Measurements from ENCODE around the gene TFAP2E. TPM values are rescaled to one million over a fixed set of nuclear protein-coding genes. Genes with fewer than 3 reads are reported as not detected.
"Not testable (repeated sequence)": the region's sequence is repeated elsewhere in the genome, so short reads cannot be mapped to it uniquely, and the experiment has no call there.

TFAP2E gene
- total RNA-seq, 1 experiment from 2014 or later, result 0.26 TPM

DNA sequence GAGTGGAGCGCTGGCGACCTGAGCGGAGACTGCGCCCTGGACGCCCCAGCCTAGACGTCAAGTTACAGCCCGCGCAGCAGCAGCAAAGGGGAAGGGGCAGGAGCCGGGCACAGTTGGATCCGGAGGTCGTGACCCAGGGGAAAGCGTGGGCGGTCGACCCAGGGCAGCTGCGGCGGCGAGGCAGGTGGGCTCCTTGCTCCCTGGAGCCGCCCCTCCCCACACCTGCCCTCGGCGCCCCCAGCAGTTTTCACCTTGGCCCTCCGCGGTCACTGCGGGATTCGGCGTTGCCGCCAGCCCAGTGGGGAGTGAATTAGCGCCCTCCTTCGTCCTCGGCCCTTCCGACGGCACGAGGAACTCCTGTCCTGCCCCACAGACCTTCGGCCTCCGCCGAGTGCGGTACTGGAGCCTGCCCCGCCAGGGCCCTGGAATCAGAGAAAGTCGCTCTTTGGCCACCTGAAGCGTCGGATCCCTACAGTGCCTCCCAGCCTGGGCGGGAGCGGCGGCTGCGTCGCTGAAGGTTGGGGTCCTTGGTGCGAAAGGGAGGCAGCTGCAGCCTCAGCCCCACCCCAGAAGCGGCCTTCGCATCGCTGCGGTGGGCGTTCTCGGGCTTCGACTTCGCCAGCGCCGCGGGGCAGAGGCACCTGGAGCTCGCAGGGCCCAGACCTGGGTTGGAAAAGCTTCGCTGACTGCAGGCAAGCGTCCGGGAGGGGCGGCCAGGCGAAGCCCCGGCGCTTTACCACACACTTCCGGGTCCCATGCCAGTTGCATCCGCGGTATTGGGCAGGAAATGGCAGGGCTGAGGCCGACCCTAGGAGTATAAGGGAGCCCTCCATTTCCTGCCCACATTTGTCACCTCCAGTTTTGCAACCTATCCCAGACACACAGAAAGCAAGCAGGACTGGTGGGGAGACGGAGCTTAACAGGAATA lies 4.2 kb downstream of the TFAP2E start:
- H3K27me3 ChIP-seq, result no peaks in the 10 kb centered on the region
- no peaks in the 10 kb centered on the region for H3K36me3 ChIP-seq
- no peaks in the 10 kb centered on the region for H3K9me3 ChIP-seq
- H3K4me3 ChIP-seq, result no peak overlapping the region
- DNase-seq, result no peak

DNA sequence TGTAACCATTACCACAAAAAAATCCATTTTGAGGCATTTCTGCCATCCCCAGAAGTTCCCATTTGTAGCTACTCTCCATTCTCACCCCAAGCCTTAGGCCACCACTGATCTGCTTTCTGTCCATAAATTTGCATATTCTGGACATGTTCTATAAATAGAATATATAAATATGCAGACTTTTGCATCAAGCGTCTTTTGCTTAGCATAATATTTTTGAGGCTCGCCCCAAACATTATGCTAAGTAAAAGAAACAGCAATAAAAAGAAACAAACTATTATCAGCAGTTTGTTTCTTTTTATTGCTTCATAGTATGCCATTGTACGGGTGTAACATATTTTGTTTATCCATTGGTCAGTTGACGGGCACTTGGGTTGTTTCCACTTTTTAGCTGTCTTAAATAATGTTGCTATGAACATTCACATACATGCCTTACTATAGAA lies 7.9 kb downstream of the TFAP2E start:
- Histone ChIP-seq H3K36me3 (no peaks in the 10 kb centered on the region), H3K4me3 (no peak overlapping the region), H3K9me3 (no peaks in the 10 kb centered on the region), H3K27me3 (no peaks in the 10 kb centered on the region)
- DNase-seq, result no peak

DNA sequence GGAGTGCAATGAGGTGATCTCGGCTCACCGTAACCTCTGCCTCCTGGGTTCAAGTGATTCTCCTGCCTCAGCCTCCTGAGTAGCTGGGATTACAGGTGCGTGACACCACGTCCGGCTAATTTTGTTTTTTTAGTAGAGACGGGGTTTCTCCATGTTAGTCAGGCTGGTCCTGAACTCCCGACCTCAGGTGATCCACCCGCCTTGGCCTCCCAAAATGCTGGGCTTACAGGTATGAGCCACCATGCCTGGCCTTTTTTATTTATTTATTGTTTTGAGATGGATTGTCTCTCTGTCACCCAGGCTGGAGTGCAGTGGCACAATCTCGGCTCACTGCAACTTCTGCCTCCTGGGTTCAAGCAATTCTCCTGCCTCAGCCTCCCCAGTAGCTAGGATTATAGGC lies 8.5 kb downstream of the TFAP2E start:
- DNase-seq, H3K4me3 ChIP-seq, H3K9me3 ChIP-seq, H3K36me3 ChIP-seq, H3K27me3 ChIP-seq: not testable (repeated sequence)

DNA sequence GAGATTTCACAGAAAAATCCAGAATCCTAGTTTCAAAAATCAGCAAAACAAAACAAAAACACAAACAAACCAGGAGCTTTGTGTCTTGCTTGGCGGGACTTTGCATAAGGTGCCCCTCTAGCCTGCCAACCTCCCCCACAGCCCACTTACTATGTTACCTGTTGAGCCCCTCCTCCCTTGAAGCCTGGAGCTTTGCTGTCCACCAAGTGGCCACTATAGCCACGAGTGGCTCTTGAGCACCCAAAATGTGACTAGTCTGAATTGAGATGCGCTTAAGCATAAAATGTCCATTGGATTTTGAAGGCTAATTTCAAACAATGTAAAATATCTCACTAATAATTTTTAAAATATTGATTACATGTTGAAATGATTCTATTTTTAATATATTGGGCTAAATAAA lies 12.2 kb downstream of the TFAP2E start:
- Histone ChIP-seq H3K9me3 (no peaks in the 10 kb centered on the region), H3K4me3 (no peak overlapping the region), H3K27me3 (no peaks in the 10 kb centered on the region), H3K36me3 (no peaks in the 10 kb centered on the region)
- no peak for DNase-seq

DNA sequence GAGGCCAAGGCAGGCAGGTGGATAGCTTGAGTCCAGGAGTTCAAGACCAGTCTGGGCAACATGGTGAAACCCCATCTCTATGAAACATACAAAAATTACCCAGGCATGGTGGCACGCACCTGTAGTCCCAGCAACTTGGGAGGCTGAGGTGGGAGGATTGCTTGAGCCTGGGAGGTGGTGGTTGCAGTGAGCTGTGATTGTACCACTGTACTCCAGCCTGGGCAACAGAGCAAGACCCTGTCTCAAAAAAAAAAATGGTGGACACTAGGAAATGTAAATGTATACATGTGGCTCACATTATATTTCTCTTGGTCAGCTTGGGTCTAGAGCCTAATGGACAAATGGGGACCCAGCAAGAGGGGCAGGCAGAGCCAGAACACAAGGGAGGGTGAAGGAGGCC lies 12.7 kb downstream of the TFAP2E start:
- not testable (repeated sequence) for H3K9me3 ChIP-seq, H3K36me3 ChIP-seq, DNase-seq, H3K4me3 ChIP-seq, H3K27me3 ChIP-seq

DNA sequence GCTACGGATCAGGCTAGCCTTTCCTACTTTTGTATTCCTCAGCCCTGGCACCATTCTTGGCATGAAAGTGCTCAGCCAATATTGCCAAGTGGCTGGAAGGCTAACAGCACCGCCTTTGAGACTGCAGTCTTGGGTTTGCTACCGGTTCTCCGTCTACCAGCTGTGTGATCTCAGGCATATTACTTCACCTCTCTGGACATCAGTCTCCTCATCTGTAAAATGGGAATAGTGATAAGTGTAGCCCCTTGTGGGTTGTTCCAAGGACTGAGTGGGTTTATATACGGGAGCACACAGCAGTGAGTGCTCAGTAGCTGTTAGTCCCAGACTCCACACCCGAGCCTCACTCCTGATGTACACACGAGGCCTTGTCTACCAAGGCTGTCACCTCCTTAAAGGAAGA lies 13.7 kb downstream of the TFAP2E start:
- Histone ChIP-seq H3K27me3 (no peaks in the 10 kb centered on the region), H3K4me3 (no peak overlapping the region), H3K36me3 (no peaks in the 10 kb centered on the region), H3K9me3 (no peaks in the 10 kb centered on the region)
- no peak for DNase-seq

DNA sequence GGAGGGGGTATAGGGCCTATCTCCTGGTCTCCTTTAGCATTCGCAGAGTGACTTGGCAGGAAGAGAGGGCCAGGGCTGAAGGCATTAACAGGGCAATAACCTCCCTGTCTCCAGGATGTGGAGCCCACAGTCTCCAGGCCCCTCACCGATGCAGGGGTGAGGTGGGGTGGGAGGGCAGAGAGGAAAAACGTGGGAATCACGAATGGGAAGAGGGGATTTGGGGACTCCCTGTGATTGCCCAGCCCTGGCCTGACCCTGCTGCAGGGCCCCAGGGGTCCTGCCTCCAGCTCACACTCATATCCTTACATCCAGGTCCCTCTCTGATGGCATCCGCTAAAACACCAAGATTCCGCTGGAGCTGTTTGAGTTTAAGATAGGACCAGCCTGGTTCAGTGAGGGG lies 14.6 kb downstream of the TFAP2E start:
- Histone ChIP-seq H3K4me3 (no peak overlapping the region), H3K9me3 (no peaks in the 10 kb centered on the region), H3K36me3 (no peaks in the 10 kb centered on the region), H3K27me3 (no peaks in the 10 kb centered on the region)
- no peak for DNase-seq

DNA sequence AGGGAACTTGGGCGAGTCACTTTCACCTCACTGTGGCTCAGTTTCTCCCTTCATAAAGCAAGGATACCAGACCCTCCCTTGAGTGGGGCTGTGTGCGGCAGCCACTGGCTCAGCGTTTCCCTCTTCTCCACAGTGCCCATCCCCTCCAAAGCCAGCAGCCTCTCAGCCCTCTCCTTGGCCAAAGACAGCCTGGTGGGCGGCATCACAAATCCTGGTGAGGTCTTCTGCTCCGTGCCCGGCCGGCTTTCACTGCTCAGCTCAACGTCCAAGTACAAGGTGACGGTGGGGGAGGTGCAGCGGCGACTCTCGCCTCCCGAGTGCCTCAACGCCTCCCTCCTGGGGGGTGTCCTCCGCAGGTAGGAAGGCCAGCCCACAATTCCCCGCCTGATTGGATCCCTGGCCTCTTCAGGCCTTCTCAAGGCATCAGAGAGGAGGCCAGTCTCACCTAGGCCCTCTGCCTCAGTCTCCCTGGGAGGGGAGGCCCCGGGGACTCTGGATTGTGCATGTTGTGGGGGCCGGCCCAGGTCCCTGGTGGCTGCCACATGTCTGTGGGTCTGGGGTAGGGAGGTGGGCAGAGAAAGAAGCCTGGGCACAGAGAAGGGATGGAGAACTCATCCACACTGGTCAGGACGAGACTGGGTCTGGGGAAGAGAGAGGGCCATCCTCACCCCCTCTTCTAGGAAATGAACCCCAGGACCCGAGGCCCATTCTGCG lies 15.2 kb downstream of the TFAP2E start:
- Histone ChIP-seq H3K27me3 (no peaks in the 10 kb centered on the region), H3K36me3 (no peaks in the 10 kb centered on the region), H3K4me3 (no peak overlapping the region), H3K9me3 (no peaks in the 10 kb centered on the region)
- DNase-seq, result no peak

DNA sequence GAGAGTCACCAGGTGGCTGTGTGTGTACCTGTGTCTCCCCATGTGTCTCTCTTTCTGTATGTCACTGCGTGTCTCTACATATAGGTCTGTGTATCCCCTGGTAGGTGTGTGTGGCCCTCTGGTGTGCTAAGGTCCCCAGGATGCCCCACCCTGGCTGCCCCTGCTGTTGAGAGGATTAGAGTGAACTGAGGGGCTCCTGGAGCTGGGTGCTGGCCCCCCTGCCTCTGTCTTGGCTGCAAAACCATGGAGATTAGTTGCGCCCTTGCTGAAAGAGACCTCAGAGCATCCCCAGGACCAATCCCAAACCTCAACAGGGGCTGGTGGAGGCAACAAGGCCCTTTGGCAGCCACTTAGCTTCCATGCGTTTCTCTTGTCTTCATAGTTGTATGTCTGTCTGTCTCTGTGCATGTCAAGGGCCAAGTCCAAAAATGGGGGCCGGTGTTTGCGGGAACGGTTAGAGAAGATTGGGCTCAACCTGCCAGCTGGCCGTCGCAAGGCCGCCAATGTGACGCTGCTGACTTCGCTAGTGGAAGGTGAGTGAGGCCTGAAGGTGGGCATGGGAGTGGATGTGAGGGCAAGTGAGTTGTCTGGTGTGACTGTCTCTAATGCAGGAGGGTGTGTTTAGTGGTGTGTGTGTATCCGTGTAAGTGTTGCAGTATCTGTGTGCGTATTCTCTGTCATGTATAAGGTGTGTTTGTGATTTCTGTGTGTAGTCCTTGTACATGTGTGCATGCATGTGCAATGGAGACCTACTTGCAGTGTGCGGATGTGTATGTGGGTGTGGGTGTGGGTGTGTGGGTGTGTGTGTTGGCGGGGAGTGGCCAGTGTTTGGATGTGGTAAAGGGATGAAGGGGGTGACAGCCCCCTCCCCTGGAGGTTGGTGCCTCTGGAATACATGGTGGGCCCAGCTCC lies 16.7 kb downstream of the TFAP2E start:
- H3K4me3 ChIP-seq, result no peak overlapping the region
- H3K36me3 ChIP-seq, result no peaks in the 10 kb centered on the region
- DNase-seq, result no peak
- no peaks in the 10 kb centered on the region for H3K27me3 ChIP-seq
- H3K9me3 ChIP-seq, result no peaks in the 10 kb centered on the region

DNA sequence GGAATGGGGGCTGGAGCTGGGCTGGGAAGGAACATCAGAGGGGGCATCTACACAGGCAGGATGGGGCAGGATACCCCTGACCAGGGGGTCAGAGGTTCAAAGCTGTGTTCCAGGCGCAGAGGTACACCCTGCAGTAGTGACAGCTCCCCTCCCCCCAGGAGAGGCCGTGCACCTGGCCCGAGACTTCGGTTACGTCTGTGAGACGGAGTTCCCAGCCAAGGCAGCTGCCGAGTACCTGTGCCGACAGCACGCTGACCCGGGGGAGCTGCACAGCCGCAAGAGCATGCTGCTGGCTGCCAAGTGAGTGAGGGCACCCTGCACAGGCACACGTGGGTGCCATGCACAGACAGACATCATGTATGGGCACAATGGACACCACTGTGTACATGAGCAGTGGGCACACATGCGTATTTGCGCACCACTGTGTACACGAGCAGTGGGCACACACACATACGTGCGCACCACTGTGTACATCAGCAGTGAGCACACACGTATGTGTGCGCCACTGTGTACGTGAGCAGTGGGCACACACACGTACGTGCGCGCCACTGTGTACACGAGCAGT lies 17.4 kb downstream of the TFAP2E start:
- no peak for DNase-seq
- Histone ChIP-seq H3K4me3 (no peak overlapping the region), H3K27me3 (no peaks in the 10 kb centered on the region), H3K9me3 (no peaks in the 10 kb centered on the region), H3K36me3 (no peaks in the 10 kb centered on the region; the same call in 1 of the 2 replicates)

DNA sequence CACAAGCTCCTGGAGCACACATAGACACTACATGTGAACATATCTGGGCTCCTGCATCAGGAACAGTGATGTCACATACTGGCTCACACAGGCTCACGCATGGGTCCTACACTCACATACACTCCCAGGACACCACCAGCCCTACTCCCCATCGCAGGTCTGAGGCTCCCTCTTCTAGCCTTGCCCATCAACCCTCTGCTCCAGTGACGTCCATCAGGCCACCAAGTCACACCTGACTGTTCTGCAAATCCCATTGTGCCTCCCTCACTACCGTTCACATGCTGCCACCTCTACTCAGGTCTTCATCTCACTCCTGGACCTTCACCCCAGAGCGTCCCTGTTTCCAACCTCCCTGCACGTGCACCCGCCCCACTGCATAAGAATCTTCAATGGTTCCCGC lies 18.1 kb downstream of the TFAP2E start:
- H3K4me3 ChIP-seq, result no peak overlapping the region
- H3K9me3 ChIP-seq, result no peaks in the 10 kb centered on the region
- H3K27me3 ChIP-seq, result no peaks in the 10 kb centered on the region
- DNase-seq, result no peak
- peaks cover 5% of the 10 kb centered on the region; the same call in 1 of the 2 replicates for H3K36me3 ChIP-seq

DNA sequence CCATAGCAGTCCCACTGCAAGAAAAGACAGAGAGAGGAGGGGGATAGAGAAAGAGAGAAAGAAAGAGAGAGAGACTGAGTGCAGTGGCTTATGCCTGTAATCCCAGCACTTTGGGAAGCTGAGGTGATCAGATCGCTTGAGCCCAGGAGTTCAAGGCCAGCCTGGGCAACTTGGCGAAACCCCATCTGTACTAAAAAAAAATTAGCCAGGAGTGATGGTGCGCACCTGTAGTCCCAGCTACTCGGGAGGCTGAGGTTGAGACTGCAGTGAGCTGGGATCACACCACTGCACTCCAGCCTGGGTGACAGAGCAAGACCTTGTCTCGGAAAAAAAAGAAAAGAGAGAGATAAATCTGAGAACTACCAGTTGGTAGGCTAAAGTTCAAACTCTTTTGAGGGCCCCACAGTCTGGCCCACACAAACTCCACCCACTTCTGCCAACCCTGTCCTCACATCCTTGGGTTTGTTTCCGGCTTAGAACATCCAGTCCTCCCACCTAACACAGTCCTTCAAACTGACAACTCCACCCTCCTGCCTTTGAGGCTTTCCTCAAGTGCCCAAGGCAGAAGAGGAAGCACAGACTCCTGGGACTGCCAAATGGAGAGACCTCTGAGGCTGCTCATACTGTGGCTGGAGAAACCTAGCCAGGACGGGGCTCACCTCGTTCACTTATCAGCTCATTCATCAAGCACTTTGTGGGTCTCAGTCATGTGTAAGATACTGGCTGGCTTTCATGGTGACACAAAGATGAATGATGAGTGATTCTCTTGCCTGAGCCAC lies 20.1 kb downstream of the TFAP2E start:
- H3K27me3 ChIP-seq, result no peaks in the 10 kb centered on the region
- no peak for DNase-seq

DNA sequence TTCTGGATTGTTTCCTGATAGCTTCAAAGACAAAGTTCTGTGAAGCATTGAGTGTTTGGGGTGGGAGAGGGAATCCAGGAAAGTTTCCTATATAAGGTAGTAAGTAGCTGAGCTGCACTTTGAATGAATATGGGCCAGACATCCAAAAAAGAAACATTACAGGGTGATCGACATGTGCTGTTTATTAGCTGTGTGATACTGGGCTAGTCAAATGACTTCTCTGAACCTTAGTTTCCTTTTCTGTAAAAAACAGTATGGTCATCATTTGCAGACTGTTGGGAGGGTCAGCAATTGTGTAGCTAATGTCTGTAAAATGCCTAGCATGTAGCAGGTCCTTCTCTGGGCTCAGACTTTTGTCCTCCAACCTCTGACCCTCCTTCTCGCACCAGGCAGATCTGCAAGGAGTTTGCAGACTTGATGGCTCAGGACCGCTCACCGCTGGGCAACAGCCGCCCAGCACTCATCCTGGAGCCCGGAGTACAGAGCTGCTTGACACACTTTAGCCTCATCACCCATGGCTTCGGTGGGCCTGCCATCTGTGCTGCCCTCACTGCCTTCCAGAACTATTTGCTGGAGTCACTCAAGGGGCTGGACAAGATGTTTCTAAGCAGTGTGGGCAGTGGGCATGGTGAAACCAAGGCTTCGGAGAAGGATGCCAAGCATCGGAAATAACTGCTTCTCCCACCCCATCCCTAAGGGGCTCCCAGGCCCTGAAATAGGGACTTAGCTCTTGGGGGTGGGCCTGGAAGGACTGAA lies 21.1 kb downstream of the TFAP2E start:
- peaks cover 9% of the 10 kb centered on the region for H3K36me3 ChIP-seq
- H3K27me3 ChIP-seq, result no peaks in the 10 kb centered on the region
- no peak overlapping the region for H3K4me3 ChIP-seq
- H3K9me3 ChIP-seq, result no peaks in the 10 kb centered on the region
- no peak for DNase-seq

More for the DNA sequence above, 20.1 kb downstream of the TFAP2E start:
- Histone ChIP-seq H3K36me3 (peaks cover 8% of the 10 kb centered on the region; the same call in 1 of the 2 replicates), H3K4me3 (no peak overlapping the region), H3K9me3 (no peaks in the 10 kb centered on the region)

DNA sequence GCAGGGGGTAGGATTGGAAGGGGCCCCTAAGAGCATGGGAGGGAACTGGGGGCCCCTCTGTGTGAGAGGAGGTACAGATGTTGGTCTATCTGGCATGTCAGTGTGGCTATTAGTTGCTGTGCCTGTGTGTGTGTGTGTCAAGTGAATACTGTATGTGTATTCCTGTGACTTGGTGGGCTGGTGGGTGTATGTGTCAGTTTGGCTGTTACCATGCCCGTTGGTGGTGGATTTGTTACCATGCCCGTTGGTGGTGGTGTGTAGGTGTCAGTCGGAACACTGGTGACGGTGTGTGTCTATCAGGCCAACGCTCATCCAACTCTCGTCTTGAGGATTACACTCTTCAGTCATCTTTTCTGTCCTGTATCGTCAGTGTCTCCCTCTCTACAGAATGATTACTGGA lies 22.6 kb downstream of the TFAP2E start:
- Histone ChIP-seq H3K27me3 (no peaks in the 10 kb centered on the region), H3K9me3 (no peaks in the 10 kb centered on the region), H3K4me3 (no peak overlapping the region), H3K36me3 (peaks cover 24% of the 10 kb centered on the region)
- no peak for DNase-seq

DNA sequence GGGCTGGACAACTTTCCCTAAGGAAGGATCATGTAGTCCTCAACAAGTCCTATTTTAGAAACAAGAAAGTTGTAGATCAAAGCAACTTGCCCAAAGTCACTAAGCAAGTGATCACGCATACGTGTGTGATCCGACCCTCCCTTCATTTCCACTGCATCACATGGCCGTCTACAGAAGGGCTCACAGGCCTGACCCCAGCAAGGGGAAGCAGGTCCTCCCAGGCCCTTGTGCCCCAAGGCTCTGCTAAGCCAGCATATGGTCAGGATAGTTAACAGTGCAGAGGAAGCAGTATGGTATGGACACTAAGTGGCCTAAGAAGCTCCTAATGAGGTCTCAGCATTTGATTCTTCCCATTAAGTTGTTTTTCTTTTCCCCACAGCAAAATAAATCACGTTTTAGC lies 24.8 kb downstream of the TFAP2E start:
- H3K9me3 ChIP-seq, result no peaks in the 10 kb centered on the region

More for the DNA sequence above, 24.8 kb downstream of the TFAP2E start:
- H3K4me3 ChIP-seq, result no peak overlapping the region
- peaks cover 41% of the 10 kb centered on the region for H3K36me3 ChIP-seq
- no peaks in the 10 kb centered on the region for H3K27me3 ChIP-seq
- DNase-seq, result no peak

Measured in MG63 (cell line).